Esophagus squamous epithelium (tissue), 4 donors: ENCODE data around the gene PTPRD.

Experiments used
- POLR2A ChIP-seq, 4 donors: fragments of 450-650 bp; IDR thresholded peaks; one replicate each; pipeline ENCODE4 v1.6.1; 2017; ENCODE audit warnings: antibody characterized with exemption in 4 of 4, mild to moderate bottlenecking in 4 of 4, moderate library complexity in 3 of 4
- TF ChIP-seq, protein P1 (sequence below), 6 experiments: fragments of 450-650 bp in 4 of 6; fragments of 200-600 bp in 2 of 6; sonication (generic) in 2 of 6; IDR thresholded peaks; one replicate each; pipeline ENCODE4 v1.5.1; 2016 to 2019; ENCODE audit warnings: antibody characterized with exemption in 6 of 6, mild to moderate bottlenecking in 4 of 6, moderate library complexity in 4 of 6

DNA sequence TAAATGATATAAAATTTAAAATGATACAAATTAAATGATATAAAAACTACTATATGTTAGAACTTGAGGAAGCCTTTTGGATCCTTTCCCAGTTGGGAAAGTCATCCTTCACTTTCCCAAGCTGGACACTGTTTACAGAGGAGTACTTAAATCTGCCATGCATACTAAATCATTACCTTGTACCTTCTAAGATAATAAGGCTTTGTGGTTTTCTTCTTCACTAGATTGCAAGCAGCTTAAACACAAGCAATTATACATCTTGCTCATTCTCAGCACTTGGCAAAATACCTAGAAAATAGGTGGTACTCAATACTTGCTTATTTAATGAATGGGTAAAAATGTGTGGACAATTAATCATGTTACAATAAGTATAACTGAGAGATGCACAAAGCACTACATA, 666.8 kb downstream of the PTPRD start:
- TF ChIP-seq, protein P1, sequence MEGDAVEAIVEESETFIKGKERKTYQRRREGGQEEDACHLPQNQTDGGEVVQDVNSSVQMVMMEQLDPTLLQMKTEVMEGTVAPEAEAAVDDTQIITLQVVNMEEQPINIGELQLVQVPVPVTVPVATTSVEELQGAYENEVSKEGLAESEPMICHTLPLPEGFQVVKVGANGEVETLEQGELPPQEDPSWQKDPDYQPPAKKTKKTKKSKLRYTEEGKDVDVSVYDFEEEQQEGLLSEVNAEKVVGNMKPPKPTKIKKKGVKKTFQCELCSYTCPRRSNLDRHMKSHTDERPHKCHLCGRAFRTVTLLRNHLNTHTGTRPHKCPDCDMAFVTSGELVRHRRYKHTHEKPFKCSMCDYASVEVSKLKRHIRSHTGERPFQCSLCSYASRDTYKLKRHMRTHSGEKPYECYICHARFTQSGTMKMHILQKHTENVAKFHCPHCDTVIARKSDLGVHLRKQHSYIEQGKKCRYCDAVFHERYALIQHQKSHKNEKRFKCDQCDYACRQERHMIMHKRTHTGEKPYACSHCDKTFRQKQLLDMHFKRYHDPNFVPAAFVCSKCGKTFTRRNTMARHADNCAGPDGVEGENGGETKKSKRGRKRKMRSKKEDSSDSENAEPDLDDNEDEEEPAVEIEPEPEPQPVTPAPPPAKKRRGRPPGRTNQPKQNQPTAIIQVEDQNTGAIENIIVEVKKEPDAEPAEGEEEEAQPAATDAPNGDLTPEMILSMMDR (IDR thresholded peaks at IDR 0.05) = no peak
- no peak for TF ChIP-seq POLR2A (IDR thresholded peaks at IDR 0.05)
